ENCODE measurements around the gene C1R.

- TF ChIP-seq POLR2AphosphoS5 (IDR thresholded peaks at IDR 0.05; ENCODE audit: low read depth), result no peak
- TF ChIP-seq, protein P1, sequence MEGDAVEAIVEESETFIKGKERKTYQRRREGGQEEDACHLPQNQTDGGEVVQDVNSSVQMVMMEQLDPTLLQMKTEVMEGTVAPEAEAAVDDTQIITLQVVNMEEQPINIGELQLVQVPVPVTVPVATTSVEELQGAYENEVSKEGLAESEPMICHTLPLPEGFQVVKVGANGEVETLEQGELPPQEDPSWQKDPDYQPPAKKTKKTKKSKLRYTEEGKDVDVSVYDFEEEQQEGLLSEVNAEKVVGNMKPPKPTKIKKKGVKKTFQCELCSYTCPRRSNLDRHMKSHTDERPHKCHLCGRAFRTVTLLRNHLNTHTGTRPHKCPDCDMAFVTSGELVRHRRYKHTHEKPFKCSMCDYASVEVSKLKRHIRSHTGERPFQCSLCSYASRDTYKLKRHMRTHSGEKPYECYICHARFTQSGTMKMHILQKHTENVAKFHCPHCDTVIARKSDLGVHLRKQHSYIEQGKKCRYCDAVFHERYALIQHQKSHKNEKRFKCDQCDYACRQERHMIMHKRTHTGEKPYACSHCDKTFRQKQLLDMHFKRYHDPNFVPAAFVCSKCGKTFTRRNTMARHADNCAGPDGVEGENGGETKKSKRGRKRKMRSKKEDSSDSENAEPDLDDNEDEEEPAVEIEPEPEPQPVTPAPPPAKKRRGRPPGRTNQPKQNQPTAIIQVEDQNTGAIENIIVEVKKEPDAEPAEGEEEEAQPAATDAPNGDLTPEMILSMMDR (IDR thresholded peaks at IDR 0.05; ENCODE audit: insufficient read depth, low read length), result no peak
These were observed 16.3 kb downstream of the C1R start for GRCh38 chr12:7075939-7076338.
